Testis (tissue), 3 donors: ENCODE data around the gene PRDM11. TPM values are rescaled to one million over a fixed set of nuclear protein-coding genes. Genes with fewer than 3 reads are reported as not detected.

Experiments used
- DNase-seq: peaks from one replicate; pipeline ENCODE4 v3.0.0-alpha.2; 2019
- H3K27ac ChIP-seq, 2 donors: fragments of 200-600 bp; sonication (generic); one replicate each; pipeline ENCODE4 v1.5.1; 2019
- H3K27me3 ChIP-seq: fragments of 200-600 bp; sonication (generic); one replicate; pipeline ENCODE4 v1.5.1; 2019
- H3K36me3 ChIP-seq: fragments of 200-600 bp; sonication (generic); one replicate; pipeline ENCODE4 v1.5.1; 2017; ENCODE audit warnings: low read depth; ENCODE audit errors: missing control alignments
- H3K4me1 ChIP-seq: fragments of 200-600 bp; sonication (generic); one replicate; pipeline ENCODE4 v1.5.1; 2019
- H3K4me3 ChIP-seq, 2 donors: fragments of 200-600 bp; sonication (generic); one replicate each; pipeline ENCODE4 v1.5.1; 2017 to 2019
- H3K9me3 ChIP-seq: fragments of 200-600 bp; sonication (generic); one replicate; pipeline ENCODE4 v1.5.1; 2017
- CTCF ChIP-seq, 3 experiments: fragments of 450-650 bp in 2 of 3; fragments of 200-600 bp in 1 of 3; sonication (generic) in 1 of 3; IDR thresholded peaks; one replicate each; pipeline ENCODE4 v1.5.1; 2016 to 2019; ENCODE audit warnings: antibody characterized with exemption in 3 of 3, mild to moderate bottlenecking in 2 of 3, moderate library complexity in 1 of 3
- POLR2A ChIP-seq: fragments of 450-650 bp; IDR thresholded peaks from one replicate; pipeline ENCODE4 v1.6.1; 2017; ENCODE audit warnings: antibody characterized with exemption, mild to moderate bottlenecking, moderate library complexity
- WGBS, 2 donors: methylation state at CpG; one replicate each; pipeline ENCODE4 v1.1.5; 2018; 5-methylcytosine and 5-hydroxymethylcytosine counted together
- intact Hi-C: fragments of 100-400 bp; cut with DNase I; formaldehyde crosslinking; loops from one replicate; pipeline ENCODE4 v1.15.1; 2023; ENCODE audit warnings: low total_unique reads
- polyA plus RNA-seq: library from polyadenylated mRNA; stranded (reverse); fragments of 350-450 nt; fragmentation: Illumina TruSeq; extraction: RNeasy Lipid Tissue Mini Kit (QIAGEN cat#74804); gene quantifications from one replicate; pipeline ENCODE4 v1.2.3, GENCODE V29; 2014; ENCODE audit warnings: low read depth, low replicate concordance; ENCODE audit not compliant: insufficient read depth
- total RNA-seq, 2 donors: library from RNA; depleted of rRNA; stranded (reverse); fragments of >200 nt; gene quantifications; one replicate each; pipeline ENCODE4 v1.2.3, GENCODE V29; 2016

The PRDM11 gene
- total and polyA plus RNA-seq, 3 donors from 2014 or later: 6.4 to 15.9 (median 13.6) TPM

DNA sequence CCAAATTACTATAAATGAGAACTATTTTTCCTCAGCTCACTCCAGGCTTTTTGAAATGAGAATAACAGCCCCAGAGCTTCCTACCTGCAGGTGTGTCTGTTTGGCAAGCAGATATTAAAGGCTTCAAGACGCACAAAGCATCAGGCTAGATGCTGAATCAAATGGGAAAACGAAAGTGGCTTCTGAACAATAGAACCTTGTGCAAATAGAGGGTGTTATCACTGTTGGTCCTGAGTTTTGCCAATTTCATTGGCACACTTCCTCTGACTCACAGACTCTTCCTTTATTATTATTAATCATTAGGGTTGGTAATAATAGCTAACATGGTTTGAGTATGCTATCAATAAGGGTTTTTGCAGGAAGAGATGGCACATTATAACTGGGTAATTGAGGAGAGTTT lies 126.3 kb downstream of the PRDM11 start:
- no peak overlapping the region for H3K4me3 ChIP-seq
- intact Hi-C loops: no loop called here
- no peak for TF ChIP-seq CTCF (IDR thresholded peaks at IDR 0.05)
- no peak for TF ChIP-seq POLR2A
- no peak for DNase-seq
- H3K27ac ChIP-seq: no peak overlapping the region
- WGBS, 2 donors: 57 to 66% methylated on average over 2 of the region's 2 CpGs
- no peaks in the 10 kb centered on the region for H3K9me3 ChIP-seq
- H3K27me3 ChIP-seq: no peaks in the 10 kb centered on the region
- no peaks in the 10 kb centered on the region for H3K36me3 ChIP-seq
- no peaks in the 10 kb centered on the region for H3K4me1 ChIP-seq

- intact Hi-C loops: no loop called here
- Histone ChIP-seq H3K4me3 (no peak overlapping the region), H3K4me1 (no peaks in the 10 kb centered on the region), H3K27me3 (no peaks in the 10 kb centered on the region), H3K27ac (no peak overlapping the region), H3K9me3 (no peaks in the 10 kb centered on the region), H3K36me3 (no peaks in the 10 kb centered on the region)
- DNase-seq: no peak
- WGBS, 2 donors: 79 to 83% methylated on average over 6 of the region's 6 CpGs
- TF ChIP-seq CTCF (IDR thresholded peaks at IDR 0.05) (no peak), POLR2A (no peak)
Observed at GRCh38 chr11:45273509-45273908, 127.1 kb downstream of the PRDM11 start.

DNA sequence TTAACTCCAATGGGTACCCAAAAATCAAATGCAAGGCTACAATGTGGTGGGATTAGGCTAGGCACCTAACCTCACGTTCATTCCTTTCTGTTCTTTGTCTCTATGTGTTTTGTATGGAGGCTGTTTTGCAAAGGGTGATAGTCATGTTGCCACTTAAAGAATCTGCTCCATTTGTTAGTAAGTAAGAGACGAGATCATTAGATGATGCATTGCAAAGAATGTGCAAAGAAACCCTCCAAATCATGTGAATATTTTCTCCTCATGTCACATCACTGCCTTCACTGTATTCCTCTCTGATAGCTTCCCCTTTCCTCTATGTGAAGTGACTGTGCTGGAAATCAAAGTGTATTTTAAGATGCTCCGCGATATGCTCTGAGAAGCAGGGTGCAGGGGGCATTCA lies 127.8 kb downstream of the PRDM11 start:
- DNase-seq: no peak
- Histone ChIP-seq H3K9me3 (no peaks in the 10 kb centered on the region), H3K4me3 (no peak overlapping the region), H3K4me1 (no peaks in the 10 kb centered on the region), H3K36me3 (no peaks in the 10 kb centered on the region), H3K27ac (no peak overlapping the region), H3K27me3 (no peaks in the 10 kb centered on the region)
- intact Hi-C loops: no loop called here
- TF ChIP-seq CTCF (IDR thresholded peaks at IDR 0.05): no peak
- TF ChIP-seq POLR2A: no peak
- WGBS, 2 donors: 57 to 60% methylated on average over 4 of the region's 4 CpGs

DNA sequence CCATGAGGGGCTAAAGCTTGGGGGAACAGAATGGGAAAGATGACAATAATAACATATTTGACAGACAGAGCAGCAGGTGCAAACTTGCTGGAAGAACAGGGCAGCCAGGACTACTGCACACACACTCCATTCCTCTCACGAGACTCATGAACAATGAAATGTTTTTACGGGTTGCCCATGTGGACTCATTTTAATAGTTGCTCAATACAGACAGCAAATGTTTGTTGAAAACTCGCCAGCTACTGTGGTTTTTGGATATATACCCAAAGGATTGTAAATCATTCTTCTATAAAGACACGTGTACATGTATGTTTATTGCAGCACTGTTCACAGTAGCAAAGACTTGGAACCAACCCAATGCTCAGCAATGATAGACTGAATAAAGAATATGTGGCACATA lies 129.4 kb downstream of the PRDM11 start:
- Histone ChIP-seq H3K4me3 (no peak overlapping the region), H3K27me3 (no peaks in the 10 kb centered on the region), H3K4me1 (no peaks in the 10 kb centered on the region), H3K36me3 (no peaks in the 10 kb centered on the region), H3K27ac (no peak overlapping the region), H3K9me3 (no peaks in the 10 kb centered on the region)
- DNase-seq: no peak
- 81 to 86% methylated on average over 4 of the region's 4 CpGs for WGBS, 2 donors
- intact Hi-C loops: no loop called here
- TF ChIP-seq POLR2A (no peak), CTCF (IDR thresholded peaks at IDR 0.05) (no peak)

DNA sequence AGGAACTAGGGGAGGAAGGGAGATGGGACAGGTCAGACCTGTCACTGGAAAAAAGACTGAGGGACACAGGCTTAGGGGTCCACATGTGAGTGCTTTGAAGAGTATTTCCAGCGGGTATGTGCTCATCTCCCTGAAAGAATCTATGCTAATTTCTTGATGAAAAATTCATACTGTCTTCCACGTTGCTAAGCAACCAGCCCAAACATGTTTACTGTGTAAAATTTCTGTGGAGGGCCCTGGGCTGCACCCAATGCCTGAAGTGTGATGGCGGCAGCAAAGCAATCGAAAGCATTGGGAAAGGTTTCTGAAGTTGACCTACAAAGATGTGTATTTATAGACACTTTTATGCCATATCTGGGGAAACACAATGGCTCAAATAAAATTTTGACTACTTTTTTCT lies 132.3 kb downstream of the PRDM11 start:
- DNase-seq: no peak
- Histone ChIP-seq H3K27me3 (no peaks in the 10 kb centered on the region), H3K36me3 (no peaks in the 10 kb centered on the region), H3K4me1 (no peaks in the 10 kb centered on the region), H3K27ac (no peak overlapping the region), H3K4me3 (no peak overlapping the region), H3K9me3 (no peaks in the 10 kb centered on the region)
- no peak for TF ChIP-seq POLR2A
- TF ChIP-seq CTCF (IDR thresholded peaks at IDR 0.05): no peak
- WGBS, 2 donors: 91 to 93% methylated on average over 4 of the region's 4 CpGs
- intact Hi-C loops: no loop called here
